ENCODE data around the gene EDNRA. TPM values are rescaled to one million over a fixed set of nuclear protein-coding genes. Genes with fewer than 3 reads are reported as not detected.

The EDNRA gene
- total RNA-seq, 1 donor from 2014 or later, result 28.3 TPM

DNA sequence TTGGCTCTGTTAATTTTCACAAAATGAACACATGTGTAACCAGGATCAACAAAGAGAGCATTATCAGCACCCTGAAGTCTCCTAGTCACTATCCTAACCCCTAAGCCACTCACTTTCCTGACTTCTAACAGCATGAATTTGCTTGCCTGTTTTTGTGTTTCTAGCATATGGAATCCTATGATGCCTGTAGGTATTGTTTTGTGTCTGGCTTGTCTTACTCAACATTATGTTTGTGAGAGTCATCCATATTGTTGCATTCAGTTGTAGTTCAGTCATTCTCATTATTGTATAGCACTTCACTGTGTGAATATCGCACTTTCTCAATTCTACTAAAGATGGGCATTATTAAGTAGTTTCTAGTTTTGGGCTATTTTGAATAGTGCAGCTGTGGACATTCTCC is 15.6 kb downstream of the EDNRA start:
- ATAC-seq, result no peak

DNA sequence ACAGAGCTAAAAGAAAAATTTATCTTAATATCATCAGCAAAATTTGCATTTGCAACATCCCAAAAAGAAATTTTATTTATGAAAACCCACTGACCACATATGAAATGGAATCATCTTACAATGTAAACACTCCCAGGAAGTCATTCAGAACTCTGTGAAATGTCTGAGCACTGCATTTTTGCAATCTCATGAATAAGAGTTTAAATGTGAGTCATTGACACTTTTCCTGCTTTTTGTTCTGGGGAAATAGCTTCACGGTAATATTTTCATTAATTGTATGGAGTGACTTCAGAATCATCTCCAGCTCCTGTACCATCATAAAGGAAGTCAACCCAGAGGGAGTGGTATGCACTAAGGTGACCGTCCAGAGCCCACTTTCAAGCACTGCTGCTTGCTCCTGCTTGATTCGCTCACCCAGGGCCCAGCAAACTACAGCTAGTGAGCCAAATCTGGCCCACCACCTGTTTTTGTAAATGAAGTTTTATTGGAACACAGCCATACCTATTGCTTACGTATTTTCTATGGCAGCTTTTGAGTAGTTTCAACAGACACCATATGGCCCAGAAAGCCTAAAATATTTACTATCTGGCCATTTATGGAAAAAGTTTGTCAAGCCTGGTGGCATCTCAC is 17.2 kb downstream of the EDNRA start:
- no peaks in the 10 kb centered on the region for H3K27me3 ChIP-seq
- no peak for DNase-seq
- H3K4me1 ChIP-seq, result no peaks in the 10 kb centered on the region
- no peaks in the 10 kb centered on the region for H3K9me3 ChIP-seq
- no peaks in the 10 kb centered on the region for H3K36me3 ChIP-seq
- intact Hi-C loops (cut with DNase I), result no loop called here
- no peak for ATAC-seq
- no peak overlapping the region for H3K27ac ChIP-seq
- H3K4me3 ChIP-seq, result no peak overlapping the region
- TF ChIP-seq, protein P1, sequence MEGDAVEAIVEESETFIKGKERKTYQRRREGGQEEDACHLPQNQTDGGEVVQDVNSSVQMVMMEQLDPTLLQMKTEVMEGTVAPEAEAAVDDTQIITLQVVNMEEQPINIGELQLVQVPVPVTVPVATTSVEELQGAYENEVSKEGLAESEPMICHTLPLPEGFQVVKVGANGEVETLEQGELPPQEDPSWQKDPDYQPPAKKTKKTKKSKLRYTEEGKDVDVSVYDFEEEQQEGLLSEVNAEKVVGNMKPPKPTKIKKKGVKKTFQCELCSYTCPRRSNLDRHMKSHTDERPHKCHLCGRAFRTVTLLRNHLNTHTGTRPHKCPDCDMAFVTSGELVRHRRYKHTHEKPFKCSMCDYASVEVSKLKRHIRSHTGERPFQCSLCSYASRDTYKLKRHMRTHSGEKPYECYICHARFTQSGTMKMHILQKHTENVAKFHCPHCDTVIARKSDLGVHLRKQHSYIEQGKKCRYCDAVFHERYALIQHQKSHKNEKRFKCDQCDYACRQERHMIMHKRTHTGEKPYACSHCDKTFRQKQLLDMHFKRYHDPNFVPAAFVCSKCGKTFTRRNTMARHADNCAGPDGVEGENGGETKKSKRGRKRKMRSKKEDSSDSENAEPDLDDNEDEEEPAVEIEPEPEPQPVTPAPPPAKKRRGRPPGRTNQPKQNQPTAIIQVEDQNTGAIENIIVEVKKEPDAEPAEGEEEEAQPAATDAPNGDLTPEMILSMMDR (IDR thresholded peaks at IDR 0.05), result no peak

More for the DNA sequence above, 15.6 kb downstream of the EDNRA start:
- TF ChIP-seq, protein P1 (IDR thresholded peaks at IDR 0.05), result no peak
- Histone ChIP-seq H3K36me3 (no peaks in the 10 kb centered on the region), H3K27ac (no peak overlapping the region), H3K4me3 (no peak overlapping the region), H3K9me3 (no peaks in the 10 kb centered on the region), H3K4me1 (no peaks in the 10 kb centered on the region), H3K27me3 (no peaks in the 10 kb centered on the region)
- no peak for DNase-seq
- intact Hi-C loops (cut with DNase I), result no loop called here

DNA sequence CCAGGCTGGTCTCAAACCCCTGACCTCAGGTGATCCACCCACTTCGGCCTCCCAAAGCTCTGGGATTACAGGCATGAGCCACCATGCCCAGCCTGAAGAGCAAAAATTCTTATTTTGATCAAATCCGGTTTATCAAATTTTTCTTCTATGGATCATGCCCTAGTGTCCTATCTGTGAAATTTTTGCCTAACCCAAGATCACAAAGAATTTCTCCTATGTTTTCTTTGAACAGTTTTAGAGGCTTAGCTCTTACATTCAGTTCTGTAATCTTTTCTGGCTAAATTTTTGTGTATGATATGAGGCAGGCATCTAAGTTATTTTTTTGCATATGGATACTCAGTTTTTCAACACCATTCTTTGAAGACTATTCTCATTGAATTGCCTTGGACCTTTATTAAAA is 27.4 kb downstream of the EDNRA start:
- intact Hi-C loops (cut with DNase I), result no loop called here
- no peak for ATAC-seq

DNA sequence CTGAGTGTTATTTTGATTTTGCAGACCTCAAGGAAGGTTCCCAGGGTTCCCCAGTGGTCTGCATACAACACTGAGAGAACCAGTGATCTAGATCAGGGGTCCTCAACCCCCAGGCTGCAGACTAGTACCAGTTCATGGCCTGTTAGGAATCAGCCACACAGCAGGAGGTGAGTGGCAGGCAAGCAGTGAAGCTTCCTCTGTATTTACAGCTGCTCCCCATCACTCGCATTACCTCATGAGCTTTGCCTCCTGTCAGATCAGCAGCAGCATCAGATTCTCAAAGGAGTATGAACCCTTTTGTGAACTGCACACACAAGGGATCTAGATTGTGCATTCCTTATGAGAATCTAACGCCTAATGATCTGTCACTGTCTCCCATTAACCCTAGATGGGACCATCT is 28.5 kb downstream of the EDNRA start:
- H3K4me1 ChIP-seq, result no peaks in the 10 kb centered on the region
- TF ChIP-seq, protein P1 (IDR thresholded peaks at IDR 0.05), result no peak
- no peaks in the 10 kb centered on the region for H3K9me3 ChIP-seq
- H3K36me3 ChIP-seq, result no peaks in the 10 kb centered on the region
- no peak overlapping the region for H3K27ac ChIP-seq
- intact Hi-C loops (cut with DNase I), result no loop called here
- H3K27me3 ChIP-seq, result no peaks in the 10 kb centered on the region
- no peak for ATAC-seq
- no peak for DNase-seq
- H3K4me3 ChIP-seq, result no peak overlapping the region

More for the DNA sequence above, 27.4 kb downstream of the EDNRA start:
- TF ChIP-seq, protein P1 (IDR thresholded peaks at IDR 0.05), result no peak
- Histone ChIP-seq H3K4me1 (no peaks in the 10 kb centered on the region), H3K27ac (no peak overlapping the region), H3K27me3 (no peaks in the 10 kb centered on the region), H3K36me3 (no peaks in the 10 kb centered on the region), H3K9me3 (no peaks in the 10 kb centered on the region), H3K4me3 (no peak overlapping the region)
- DNase-seq, result no peak

DNA sequence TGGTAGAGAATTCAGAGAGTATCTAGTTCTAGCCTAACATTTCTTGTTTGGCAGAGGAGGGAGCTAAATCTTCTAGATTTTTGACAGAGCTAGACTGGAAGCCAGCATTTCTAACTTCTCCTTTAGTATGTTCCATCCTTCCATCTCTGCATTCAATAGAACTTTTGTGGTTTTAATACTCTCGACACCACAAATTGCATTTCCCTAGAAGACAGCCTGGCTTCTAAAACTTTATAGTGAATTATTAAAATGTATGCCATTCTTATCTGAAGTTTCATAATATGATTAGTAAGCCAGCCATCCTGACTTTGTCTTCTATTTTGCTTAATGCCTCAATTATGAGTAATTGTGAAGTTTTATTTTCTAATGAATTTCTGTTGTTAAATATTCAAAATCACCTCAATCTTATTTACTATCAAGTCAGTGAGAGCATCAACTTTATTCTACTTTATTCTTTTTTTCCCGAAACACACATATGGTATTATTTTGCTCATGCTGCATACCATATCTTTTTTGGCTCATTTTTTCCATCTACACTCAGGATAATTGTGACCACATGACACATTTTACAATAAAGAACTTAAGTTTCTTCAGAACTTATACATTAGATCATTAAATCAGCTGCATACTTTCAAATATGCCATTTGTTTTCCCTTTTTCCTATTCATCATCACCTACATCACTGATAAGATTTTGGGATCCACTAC is 30.2 kb downstream of the EDNRA start:
- Histone ChIP-seq H3K4me3 (no peak overlapping the region), H3K27ac (no peak overlapping the region), H3K4me1 (no peaks in the 10 kb centered on the region), H3K9me3 (no peaks in the 10 kb centered on the region), H3K36me3 (no peaks in the 10 kb centered on the region), H3K27me3 (no peaks in the 10 kb centered on the region)
- TF ChIP-seq, protein P1 (IDR thresholded peaks at IDR 0.05), result no peak
- ATAC-seq, result no peak
- intact Hi-C loops (cut with DNase I), result no loop called here
- no peak for DNase-seq
